Tibial nerve (tissue), 3 donors: ENCODE measurements around the gene IZUMO2.
"Not testable (repeated sequence)": the region's sequence is repeated elsewhere in the genome, so short reads cannot be mapped to it uniquely, and the experiment has no call there.

ENCODE experiments used
- CTCF ChIP-seq, 5 experiments: fragments of 200-600 bp in 3 of 5; fragments of 450-650 bp in 2 of 5; sonication (generic) in 3 of 5; IDR thresholded peaks; one replicate each; pipeline ENCODE4 v1.5.1; 2016 to 2019; ENCODE audit warnings: antibody characterized with exemption in 5 of 5, mild to moderate bottlenecking in 3 of 5, moderate library complexity in 2 of 5
- POLR2A ChIP-seq, 2 donors: fragments of 450-650 bp; IDR thresholded peaks; one replicate each; pipeline ENCODE4 v1.6.1; 2017; ENCODE audit warnings: antibody characterized with exemption in 2 of 2, mild to moderate bottlenecking in 2 of 2, moderate library complexity in 2 of 2

DNA sequence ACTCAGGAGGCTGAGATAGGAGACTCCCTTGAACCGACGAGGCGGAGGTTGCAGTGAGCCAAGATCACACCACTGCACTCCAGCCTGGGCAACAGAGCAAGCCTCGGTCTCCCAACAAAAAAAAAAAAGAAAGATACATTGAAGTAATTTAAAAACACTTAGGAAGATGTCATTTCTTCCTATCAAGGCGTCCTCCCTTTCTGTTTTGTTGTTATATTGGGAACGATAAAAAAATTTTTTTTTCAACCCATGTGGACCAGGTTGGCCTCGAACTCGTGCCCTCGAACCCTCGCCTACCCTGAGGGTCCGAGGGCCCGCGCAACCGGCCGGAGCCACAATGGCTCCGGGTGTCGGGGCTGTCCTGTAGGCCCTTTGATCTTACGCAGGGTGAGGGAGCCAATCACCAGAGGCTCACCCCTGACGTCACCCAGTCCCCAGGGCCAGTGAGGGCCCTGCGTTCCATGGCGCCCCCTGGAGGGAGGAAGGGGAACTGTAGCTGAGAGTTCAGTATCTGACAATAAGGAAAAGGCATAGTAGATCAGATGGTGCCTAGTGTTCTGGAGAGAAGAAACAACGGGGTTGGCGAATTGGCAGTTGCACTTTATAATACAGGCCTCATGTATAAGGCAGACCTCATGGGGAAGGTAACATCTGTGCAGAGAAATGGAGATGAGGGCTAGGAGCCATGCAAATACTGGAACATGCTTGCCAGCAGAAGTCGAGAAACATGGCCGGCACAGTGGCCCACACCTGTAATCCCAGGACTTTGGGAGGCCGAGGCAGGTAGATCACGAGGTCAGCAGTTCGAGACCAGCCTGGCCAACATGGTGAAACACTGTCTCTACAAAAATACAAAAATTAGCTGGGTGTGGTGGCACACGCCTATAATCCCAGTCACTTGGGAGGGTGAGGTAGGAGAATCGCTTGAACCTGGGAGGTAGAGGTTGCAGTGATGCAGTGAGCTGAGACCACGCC, 29.3 kb downstream of the IZUMO2 start:
- TF ChIP-seq CTCF, POLR2A (IDR thresholded peaks at IDR 0.05): not testable (repeated sequence)
